ENCODE measurements around the gene LUC7L3. TPM values are rescaled to one million over a fixed set of nuclear protein-coding genes. Genes with fewer than 3 reads are reported as not detected.

Gene LUC7L3
- polyA plus RNA-seq, 2 of the 4 experiments (the other 2 are of a cell fraction): 209 to 211 TPM

- TF ChIP-seq, protein P1, sequence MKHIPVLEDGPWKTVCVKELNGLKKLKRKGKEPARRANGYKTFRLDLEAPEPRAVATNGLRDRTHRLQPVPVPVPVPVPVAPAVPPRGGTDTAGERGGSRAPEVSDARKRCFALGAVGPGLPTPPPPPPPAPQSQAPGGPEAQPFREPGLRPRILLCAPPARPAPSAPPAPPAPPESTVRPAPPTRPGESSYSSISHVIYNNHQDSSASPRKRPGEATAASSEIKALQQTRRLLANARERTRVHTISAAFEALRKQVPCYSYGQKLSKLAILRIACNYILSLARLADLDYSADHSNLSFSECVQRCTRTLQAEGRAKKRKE (CRISPR knock-in tag; IDR thresholded peaks at IDR 0.05; ENCODE audit: low read depth): no peak
- no peak for TF ChIP-seq ESRRA (IDR thresholded peaks at IDR 0.05; ENCODE audit: borderline replicate concordance, low read length)
Measured at GRCh38 chr17:50793007-50793406, 73.6 kb downstream of the LUC7L3 start (continued).

GRCh38 chr17:50794361-50794760 lies 75.0 kb downstream of the LUC7L3 start:
- Histone ChIP-seq H3K27ac (no peak overlapping the region), H3K9me3 (no peaks in the 10 kb centered on the region), H3K4me1 (no peaks in the 10 kb centered on the region), H3K4me3 (no peak overlapping the region), H3K4me2 (no peak overlapping the region)
- TF ChIP-seq ZC3H11A (IDR thresholded peaks at IDR 0.05) (no peak), ZFP36 (IDR thresholded peaks at IDR 0.05; ENCODE audit: borderline replicate concordance, partially characterized antibody) (no peak)
- FAIRE-seq (no peak), DNase-seq (ENCODE audit: low read depth in 1 of 2, low spot score in 1 of 2) (no peak), ATAC-seq (no peak)
- CTCF ChIA-PET: interaction anchor here (1.2 to 10.5 kb wide), 5 partner anchors 10 to 58 kb away, joined by 3 to 114 read pairs (median 28); no protein-coding TSS in a partner anchor
- POLR2A ChIA-PET: no interaction called here
- WGBS (ENCODE audit: missing lambda C conversion rate): 91% methylated on average over 6 of the region's 6 CpGs

DNA sequence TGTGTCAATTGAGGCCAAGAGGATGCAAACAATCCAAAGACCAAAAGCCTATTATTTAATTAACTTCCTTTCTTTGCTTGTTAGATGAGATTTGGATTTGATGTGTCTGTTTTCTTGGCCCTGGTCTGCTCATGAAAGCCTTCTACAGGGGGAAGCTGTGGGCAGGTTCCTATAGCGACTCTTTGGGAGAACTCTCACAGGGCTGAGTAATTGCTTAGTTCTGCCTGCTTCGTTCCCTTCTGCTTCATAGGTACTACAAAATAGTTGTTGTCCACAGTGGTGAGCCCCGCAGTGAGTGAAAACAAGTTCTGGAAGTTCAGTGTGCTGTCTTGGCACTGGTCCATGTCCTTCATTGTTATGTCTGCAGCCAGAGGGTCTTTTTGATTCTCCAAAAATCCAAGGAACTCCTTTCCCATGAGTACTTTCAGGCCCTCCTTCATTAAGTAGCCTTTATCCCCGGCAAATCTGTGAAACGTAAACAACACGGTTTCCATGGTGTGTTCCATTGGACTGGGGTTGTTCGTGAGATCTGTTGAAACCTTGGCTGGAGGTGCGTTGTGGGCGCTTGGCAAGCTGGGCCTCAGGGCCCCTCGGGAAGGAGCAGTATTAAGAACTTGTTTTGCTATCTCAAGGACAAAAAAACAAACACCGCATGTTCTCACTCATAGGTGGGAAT lies 77.9 kb downstream of the LUC7L3 start:
- Histone ChIP-seq H3K4me3 (no peak overlapping the region), H3K27ac (no peak overlapping the region), H3K9me3 (no peaks in the 10 kb centered on the region), H3K4me1 (no peaks in the 10 kb centered on the region), H3K4me2 (no peak overlapping the region)
- 79% methylated on average over 11 of the region's 11 CpGs for WGBS (ENCODE audit: missing lambda C conversion rate)
- no peak for TF ChIP-seq HEYL (CRISPR knock-in tag; IDR thresholded peaks at IDR 0.05)
- TF ChIP-seq ZC3H11A (IDR thresholded peaks at IDR 0.05): no peak
- no peak for TF ChIP-seq POLR2AphosphoS2 (conservative IDR thresholded peaks at IDR 0.05; ENCODE audit: low read length)
- TF ChIP-seq, protein P2, sequence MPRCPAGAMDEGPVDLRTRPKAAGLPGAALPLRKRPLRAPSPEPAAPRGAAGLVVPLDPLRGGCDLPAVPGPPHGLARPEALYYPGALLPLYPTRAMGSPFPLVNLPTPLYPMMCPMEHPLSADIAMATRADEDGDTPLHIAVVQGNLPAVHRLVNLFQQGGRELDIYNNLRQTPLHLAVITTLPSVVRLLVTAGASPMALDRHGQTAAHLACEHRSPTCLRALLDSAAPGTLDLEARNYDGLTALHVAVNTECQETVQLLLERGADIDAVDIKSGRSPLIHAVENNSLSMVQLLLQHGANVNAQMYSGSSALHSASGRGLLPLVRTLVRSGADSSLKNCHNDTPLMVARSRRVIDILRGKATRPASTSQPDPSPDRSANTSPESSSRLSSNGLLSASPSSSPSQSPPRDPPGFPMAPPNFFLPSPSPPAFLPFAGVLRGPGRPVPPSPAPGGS (IDR thresholded peaks at IDR 0.05): no peak
- TF ChIP-seq EHF (CRISPR knock-in tag; IDR thresholded peaks at IDR 0.05): no peak
- TF ChIP-seq HOXB13 (CRISPR knock-in tag; IDR thresholded peaks at IDR 0.05; ENCODE audit: low read depth): no peak
- no peak for TF ChIP-seq ESRRA (IDR thresholded peaks at IDR 0.05; ENCODE audit: borderline replicate concordance, low read length)
- TF ChIP-seq NFE2L2 (conservative IDR thresholded peaks at IDR 0.05; ENCODE audit: low read length): no peak
- no peak for TF ChIP-seq CEBPB (IDR thresholded peaks at IDR 0.05)
- no peak for TF ChIP-seq ZSCAN20 (CRISPR knock-in tag; IDR thresholded peaks at IDR 0.05)
- no peak for TF ChIP-seq REST (IDR thresholded peaks at IDR 0.05)
- TF ChIP-seq MAZ (IDR thresholded peaks at IDR 0.05; ENCODE audit: borderline replicate concordance, low read depth, low read length): no peak
- TF ChIP-seq EP300 (IDR thresholded peaks at IDR 0.05): no peak
- POLR2A ChIA-PET: no interaction called here
- DNase-seq (ENCODE audit: low read depth in 1 of 2, low spot score in 1 of 2) (no peak), ATAC-seq (no peak), FAIRE-seq (no peak)
- CTCF ChIA-PET: interaction anchor here (0.9 to 10.5 kb wide), 6 partner anchors 10 to 159 kb away, joined by 3 to 114 read pairs (median 16); no protein-coding TSS in a partner anchor
